OCI-LY7 (cell line): ENCODE data around the gene SLC1A3.

ENCODE experiments used
- EZH2phosphoT487 ChIP-seq: fragments of 200-600 bp; sonication (generic); IDR thresholded peaks from 2 replicates; pipeline ENCODE4 v1.6.1; 2018; ENCODE audit warnings: low read depth, borderline replicate concordance, mild to moderate bottlenecking, mixed run types, antibody characterized with exemption, low read length, moderate library complexity, mixed read lengths
- TF ChIP-seq, protein P1 (sequence below): fragments of 200-600 bp; sonication (generic); conservative IDR thresholded peaks from 2 replicates; pipeline ENCODE4 v1.5.1; 2014; ENCODE audit warnings: mild to moderate bottlenecking, antibody characterized with exemption, low read length, moderate library complexity, mixed read lengths

DNA sequence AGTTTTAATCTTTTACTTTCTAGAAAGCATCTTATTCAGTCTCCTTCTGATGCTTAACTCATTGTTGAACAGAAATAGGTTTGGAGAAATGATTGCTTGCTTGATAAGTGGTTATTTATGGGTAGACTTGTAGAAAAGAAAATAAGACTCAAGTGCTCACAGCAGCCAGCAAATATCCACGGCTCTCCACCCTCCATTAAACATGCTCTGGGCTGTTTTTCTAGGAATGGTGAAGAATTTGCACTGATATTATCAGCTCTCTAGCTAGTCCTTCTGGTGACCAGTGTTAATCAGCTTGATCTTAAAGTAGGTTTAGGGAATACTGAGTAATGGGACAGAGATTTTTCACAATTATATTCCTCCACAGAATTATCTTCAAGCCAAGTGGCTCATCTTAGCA, 60.6 kb downstream of the SLC1A3 start:
- TF ChIP-seq, protein P1, sequence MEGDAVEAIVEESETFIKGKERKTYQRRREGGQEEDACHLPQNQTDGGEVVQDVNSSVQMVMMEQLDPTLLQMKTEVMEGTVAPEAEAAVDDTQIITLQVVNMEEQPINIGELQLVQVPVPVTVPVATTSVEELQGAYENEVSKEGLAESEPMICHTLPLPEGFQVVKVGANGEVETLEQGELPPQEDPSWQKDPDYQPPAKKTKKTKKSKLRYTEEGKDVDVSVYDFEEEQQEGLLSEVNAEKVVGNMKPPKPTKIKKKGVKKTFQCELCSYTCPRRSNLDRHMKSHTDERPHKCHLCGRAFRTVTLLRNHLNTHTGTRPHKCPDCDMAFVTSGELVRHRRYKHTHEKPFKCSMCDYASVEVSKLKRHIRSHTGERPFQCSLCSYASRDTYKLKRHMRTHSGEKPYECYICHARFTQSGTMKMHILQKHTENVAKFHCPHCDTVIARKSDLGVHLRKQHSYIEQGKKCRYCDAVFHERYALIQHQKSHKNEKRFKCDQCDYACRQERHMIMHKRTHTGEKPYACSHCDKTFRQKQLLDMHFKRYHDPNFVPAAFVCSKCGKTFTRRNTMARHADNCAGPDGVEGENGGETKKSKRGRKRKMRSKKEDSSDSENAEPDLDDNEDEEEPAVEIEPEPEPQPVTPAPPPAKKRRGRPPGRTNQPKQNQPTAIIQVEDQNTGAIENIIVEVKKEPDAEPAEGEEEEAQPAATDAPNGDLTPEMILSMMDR: no peak
- no peak for TF ChIP-seq EZH2phosphoT487
